Embryonic facial prominence (tissue), 1 donor: Measurements from ENCODE around the gene TMEM192.
"Not testable (repeated sequence)": the region's sequence is repeated elsewhere in the genome, so short reads cannot be mapped to it uniquely, and the experiment has no call there.

Experiments
- DNase-seq: peaks from one replicate; pipeline ENCODE4 v3.0.0-alpha.2; 2016; ENCODE audit errors: extremely low spot score

Gene TMEM192

DNA sequence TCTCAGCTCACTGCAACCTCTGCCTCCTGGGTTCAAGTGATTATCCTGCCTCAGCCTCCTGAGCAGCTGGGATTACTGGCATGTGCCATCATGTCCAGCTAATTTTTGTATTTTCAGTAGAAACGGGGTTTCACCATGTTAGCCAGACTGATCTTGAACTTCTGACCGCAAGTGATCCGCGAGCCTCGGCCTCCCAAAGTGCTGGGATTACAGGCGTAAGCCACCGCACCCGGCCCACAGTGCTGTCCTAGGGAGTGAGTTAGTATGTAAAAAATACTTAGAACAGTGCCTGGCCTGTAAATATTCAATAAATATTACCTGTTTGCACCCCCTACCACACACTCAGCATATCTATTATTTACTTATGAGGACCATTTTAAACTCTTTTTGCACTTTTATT lies 20.5 kb downstream of the TMEM192 start:
- DNase-seq: not testable (repeated sequence)

- DNase-seq: no peak
Observed at GRCh38 chr4:165088366-165088765, 24.3 kb downstream of the TMEM192 start.

DNA sequence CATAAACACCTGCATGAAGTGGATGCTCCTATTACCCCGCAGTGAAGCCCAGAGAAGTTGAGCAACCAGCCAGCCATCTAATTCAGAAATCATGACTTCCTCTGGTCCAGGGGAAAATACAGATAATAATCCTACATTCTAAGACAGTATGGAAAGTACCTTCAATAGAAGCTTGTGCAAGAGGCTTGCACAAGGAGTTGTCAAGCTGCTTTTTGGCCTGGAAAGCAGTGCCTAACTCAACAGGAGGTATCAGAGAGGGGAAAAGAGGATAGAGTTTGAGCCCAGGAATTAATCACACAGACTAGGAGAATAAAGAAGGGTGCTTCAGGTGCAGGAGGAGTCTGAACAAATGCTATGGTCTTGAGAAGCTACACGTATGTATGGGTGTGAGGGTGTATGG lies 26.7 kb downstream of the TMEM192 start:
- no peak for DNase-seq

- DNase-seq: not testable (repeated sequence)
Observed at GRCh38 chr4:165084787-165085186, 27.9 kb downstream of the TMEM192 start.

DNA sequence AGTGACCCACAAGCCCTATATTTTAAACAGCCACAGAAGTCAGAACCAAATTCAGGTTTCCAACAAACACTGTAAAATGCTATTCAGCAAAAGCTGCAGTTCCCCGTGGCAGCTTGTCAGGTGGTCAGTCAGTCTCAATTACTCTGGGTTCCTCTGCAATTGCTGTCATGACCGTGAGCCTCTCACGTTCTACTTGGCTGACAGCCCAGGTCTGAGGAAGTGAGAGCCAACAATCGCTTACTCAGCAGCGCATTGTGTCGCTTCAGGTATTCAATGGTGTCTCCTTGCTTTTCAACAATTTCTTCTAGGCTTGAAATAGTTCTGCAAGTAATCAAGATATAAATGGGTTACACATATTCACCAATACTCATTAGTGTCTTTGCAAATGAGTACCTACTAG lies 33.2 kb downstream of the TMEM192 start:
- DNase-seq: no peak

DNA sequence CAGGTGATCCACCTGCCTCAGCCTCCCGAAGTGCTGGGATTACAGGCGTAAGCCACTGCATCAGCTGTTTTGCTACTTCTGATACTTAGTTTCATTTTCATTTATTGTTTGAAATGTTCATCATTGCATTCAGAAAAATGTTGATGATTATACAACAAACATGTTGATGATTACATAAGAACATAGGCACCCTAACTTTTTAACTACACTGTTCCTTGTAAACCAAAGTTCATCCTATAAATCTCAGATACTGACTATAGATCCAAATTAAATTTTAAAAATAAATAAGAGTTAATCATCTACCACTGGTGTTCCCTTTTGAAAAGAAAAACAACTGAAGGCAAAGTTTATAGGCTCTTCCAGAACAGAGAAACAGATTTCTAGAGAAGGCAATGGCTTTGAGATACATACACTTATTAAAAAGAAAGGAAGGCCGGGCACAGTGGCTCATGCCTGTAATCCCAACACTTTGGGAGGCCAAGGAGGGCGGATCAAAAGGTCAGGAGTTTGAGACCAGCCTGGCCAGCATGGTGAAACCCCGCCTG lies 35.6 kb downstream of the TMEM192 start:
- no peak for DNase-seq

DNA sequence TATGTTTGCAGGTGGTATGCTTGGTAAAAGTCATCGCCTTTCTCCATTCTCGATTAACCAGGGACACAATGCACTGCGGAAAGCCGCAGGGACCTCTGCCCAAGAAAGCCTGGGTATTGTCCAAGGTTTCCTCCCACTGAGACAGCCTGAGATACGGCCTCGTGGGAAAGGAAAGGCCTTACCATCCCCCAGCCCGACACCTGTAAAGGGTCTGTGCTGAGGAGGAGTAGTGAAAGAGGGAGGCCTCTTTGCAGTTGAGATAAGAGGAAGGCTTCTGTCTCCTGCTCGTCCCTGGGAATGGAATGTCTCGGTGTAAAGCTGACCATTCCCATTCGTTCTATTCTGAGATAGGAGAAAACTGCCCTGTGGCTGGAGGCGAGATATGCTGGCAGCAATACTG lies 39.3 kb downstream of the TMEM192 start:
- DNase-seq: not testable (repeated sequence)

DNA sequence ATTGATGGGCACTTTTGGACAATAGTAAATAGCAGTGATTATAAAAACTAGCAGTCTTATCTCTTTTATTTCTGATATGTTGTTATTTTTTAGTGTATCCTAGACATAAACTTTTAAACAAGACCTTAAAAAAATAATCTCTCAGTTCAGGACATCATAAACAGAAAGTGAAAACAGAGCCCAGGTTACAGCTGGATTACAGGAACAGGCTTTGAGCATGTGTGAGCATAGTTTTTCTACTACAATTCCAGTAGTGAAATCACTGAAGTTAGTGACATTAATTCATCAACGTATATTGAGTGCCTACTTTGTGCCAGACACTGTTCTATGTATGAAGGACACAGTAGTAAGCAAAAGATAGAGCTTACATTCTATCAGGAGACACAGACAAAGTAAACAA lies 42.1 kb downstream of the TMEM192 start:
- DNase-seq: no peak

- DNase-seq: no peak
Observed at GRCh38 chr4:165060938-165061337, 51.7 kb downstream of the TMEM192 start.

DNA sequence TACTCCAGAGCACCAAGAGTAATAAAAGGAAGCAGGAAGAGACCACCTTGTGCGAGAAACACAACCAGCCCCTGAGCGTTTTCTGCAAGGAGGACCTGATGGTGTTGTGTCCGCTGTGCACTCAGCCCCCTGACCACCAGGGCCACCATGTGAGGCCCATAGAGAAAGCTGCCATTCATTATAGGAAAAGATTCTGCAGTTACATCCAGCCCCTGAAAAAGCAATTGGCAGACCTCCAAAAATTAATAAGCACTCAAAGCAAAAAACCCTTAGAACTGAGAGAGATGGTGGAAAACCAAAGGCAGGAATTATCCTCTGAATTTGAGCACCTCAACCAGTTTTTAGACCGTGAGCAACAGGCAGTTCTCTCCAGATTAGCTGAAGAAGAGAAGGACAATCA lies 53.3 kb downstream of the TMEM192 start:
- no peak for DNase-seq

DNA sequence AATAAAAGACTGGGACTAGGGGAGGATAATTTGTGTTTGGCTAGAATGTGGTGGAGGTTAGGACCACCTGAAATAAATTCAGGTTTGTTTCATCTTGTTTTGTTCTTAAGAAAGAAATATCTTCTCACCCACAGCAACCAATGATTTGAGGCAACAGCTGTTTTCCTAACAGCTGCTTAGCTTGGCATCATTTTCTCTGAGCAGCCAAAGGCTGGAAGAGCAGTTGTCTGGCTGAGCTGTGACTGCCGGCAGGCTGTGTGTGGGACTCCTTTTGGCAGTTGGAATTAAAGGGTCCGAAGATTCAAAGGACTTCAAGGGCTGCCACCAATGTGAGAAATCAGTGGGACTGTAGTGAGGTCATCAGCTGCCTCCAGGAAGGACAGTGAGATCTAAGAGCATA lies 54.0 kb downstream of the TMEM192 start:
- no peak for DNase-seq

GRCh38 chr4:165055601-165056000 lies 57.1 kb downstream of the TMEM192 start:
- DNase-seq: no peak

- no peak for DNase-seq
Observed at GRCh38 chr4:165053645-165054044, 59.0 kb downstream of the TMEM192 start, which contains the start of gene TRIM75. Gene TRIM75 (plus strand): TSS chr4:165053866. CDS start chr4:165059148, 5,282 bp downstream.

DNA sequence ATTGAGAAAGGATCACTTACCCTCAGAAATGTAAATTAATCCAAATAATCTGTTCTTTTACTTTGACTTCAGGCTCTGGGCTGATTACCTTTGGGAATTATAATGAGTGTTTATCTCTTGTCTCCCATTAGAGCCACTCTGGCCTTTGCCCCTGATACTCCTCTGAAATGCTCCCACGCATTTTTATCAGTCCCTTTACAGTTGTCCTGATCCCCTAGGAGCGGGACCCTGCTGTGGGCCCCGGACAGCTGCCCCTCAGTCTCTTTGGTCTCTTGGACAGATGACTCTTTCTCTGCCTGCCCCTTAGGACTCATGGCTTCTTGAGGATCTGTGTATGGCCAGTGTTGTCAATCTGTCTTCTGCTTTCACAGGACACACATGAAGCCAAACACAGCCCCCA lies 60.0 kb downstream of the TMEM192 start:
- DNase-seq: no peak

DNA sequence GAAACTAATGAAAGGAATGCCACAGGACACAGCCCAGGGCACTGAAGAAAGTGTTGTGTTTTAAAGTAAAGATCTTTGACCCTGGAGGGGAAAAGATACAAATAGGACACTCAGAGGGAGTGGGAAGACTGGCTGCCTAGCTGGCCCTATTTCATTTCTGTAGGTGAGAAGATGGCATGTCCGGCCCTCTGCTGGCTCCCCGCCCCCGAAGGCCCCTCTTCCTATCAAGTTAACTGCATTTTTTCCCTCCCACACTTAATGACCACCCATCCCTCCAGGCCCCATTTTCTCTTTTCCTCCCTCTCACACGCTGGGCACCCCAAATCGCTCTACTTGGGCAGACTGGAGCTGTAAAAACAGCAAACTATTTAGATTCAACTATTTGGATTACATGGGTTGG lies 64.5 kb downstream of the TMEM192 start:
- DNase-seq: no peak

- DNase-seq: no peak
Observed at GRCh38 chr4:165031436-165032211, 81.0 kb downstream of the TMEM192 start, which contains the start of gene TRIM60. Gene TRIM60 (plus strand): TSS chr4:165031999. CDS start chr4:165040073, 8,074 bp downstream.

DNA sequence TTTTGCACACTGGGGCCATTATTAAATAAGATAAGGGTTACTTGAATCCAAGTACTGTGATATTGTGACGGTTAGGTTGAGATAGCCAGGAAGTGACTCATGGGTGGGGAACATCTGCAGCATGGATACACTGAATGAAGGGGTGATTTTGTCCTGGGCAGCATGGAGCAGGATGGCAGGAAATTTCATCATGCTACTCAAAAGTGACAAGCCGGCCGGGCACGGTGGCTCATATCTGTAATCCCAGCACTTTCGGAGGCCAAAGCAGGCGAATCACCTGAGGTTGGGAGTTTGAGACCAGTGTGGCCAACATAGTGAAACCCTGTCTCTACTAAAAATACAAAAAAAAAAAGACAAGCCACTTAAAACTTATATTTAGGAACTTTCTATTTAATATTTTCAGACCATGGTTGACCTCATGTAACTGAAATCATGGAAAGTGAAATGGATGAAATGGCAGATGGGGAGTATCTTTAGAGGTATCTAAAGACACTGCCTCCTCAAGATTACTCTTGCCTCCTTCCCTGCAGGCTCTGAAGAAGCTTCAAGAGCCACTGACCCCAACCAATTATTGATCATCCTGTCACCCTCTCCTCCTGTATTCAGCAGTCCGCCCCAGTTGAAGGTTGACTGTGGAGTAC lies 84.8 kb downstream of the TMEM192 start:
- DNase-seq: no peak

- not testable (repeated sequence) for DNase-seq
Observed at GRCh38 chr4:165025782-165026181, 86.9 kb downstream of the TMEM192 start.
